HepG2 (cell line): Measurements from ENCODE around the gene DNM3. TPM values are rescaled to one million over a fixed set of nuclear protein-coding genes. Genes with fewer than 3 reads are reported as not detected.
"Not testable (repeated sequence)": the region's sequence is repeated elsewhere in the genome, so short reads cannot be mapped to it uniquely, and the experiment has no call there.

Source experiments
- ATAC-seq: fragments of 200-7000 bp; cut with Tn5 transposase; 3 replicates; pipeline ENCODE4 v1.9.1; 2020; ENCODE audit warnings: mild to moderate bottlenecking, moderate library complexity
- BruUV-seq: library from RNA; stranded (reverse); fragments of 400-500 nt; replicated peaks from 2 replicates; lab custom pipeline; 2021; lab: Mats Ljungman, UMichigan
- CTCF ChIA-PET: fragments of 300-600 bp; formaldehyde crosslinking; extraction: SDS; loops from one replicate; lab custom pipeline; 2021; ENCODE audit warnings: low total read pairs, inconsistent platforms, low intra/inter-chr PET ratio; lab: Yijun Ruan, JAX
- POLR2A ChIA-PET: fragments of 350-600 bp; sonication (Branson Sonifier 250); formaldehyde crosslinking; loops from one replicate; lab custom pipeline; 2020; ENCODE audit warnings: antibody characterized with exemption, inconsistent platforms; lab: Yijun Ruan, JAX
- DNase-seq: peaks from one replicate; pipeline ENCODE4 v3.0.0-alpha.2; 2015; ENCODE audit warnings: low spot score
- FAIRE-seq: peaks from 3 replicates; lab custom pipeline; 2011; peaks lifted over from hg19 to GRCh38; lab: Jason Lieb, UNC
- H2AFZ ChIP-seq: one replicate; pipeline ENCODE4 v1.6.1; 2011; ENCODE audit warnings: low read length, inconsistent platforms
- H3K27ac ChIP-seq: fragments of 300-600 bp; 3 replicates; pipeline ENCODE4 v1.8.0; 2011; ENCODE audit warnings: mixed run types, mild to moderate bottlenecking, mixed read lengths, low read length, inconsistent platforms; ENCODE audit not compliant: insufficient read depth; ENCODE audit errors: extremely low read length
- H3K27me3 ChIP-seq, 2 experiments: fragments of 200-600 bp in 1 of 2; 2 replicates in 1 of 2; 3 replicates in 1 of 2; pipeline versions ENCODE4 v1.6.0 to v1.8.0; 2011; ENCODE audit warnings: low read length in 2 of 2, mild to moderate bottlenecking in 2 of 2, moderate library complexity in 2 of 2, inconsistent platforms in 1 of 2; ENCODE audit not compliant: insufficient read depth in 2 of 2, control insufficient read depth in 1 of 2
- H3K36me3 ChIP-seq, 2 experiments: fragments of 200-600 bp in 1 of 2; replicated peaks in 1 of 2; 2 replicates in 1 of 2; 3 replicates in 1 of 2; pipeline versions ENCODE4 v1.5.1 to v1.8.0; 2011; ENCODE audit warnings: low read length in 2 of 2, inconsistent platforms in 1 of 2; ENCODE audit not compliant: insufficient read depth in 2 of 2, control insufficient read depth in 1 of 2
- H3K4me1 ChIP-seq: 2 replicates; pipeline ENCODE4 v1.5.1; 2012; ENCODE audit warnings: low read length, inconsistent platforms; ENCODE audit not compliant: insufficient read depth
- H3K4me2 ChIP-seq: 2 replicates; pipeline ENCODE4 v1.6.0; 2011; ENCODE audit warnings: low read depth, low read length, inconsistent platforms
- H3K4me3 ChIP-seq, 3 experiments: fragments of 200-600 bp in 1 of 3; sonication (generic), shearing (Covaris generic) in 1 of 3; replicated peaks in 1 of 3; 2 replicates each; pipeline ENCODE4 v1.5.1; 2011 to 2016; ENCODE audit warnings: low read length in 3 of 3, inconsistent platforms in 2 of 3, low read depth in 2 of 3, mild to moderate bottlenecking in 2 of 3, control low read depth in 1 of 3, mixed read lengths in 1 of 3; ENCODE audit not compliant: insufficient read depth in 1 of 3
- H3K79me2 ChIP-seq: one replicate; pipeline ENCODE4 v1.6.1; 2011; ENCODE audit warnings: low read length, inconsistent platforms; ENCODE audit not compliant: insufficient read depth
- H3K9ac ChIP-seq: 2 replicates; pipeline ENCODE4 v1.6.0; 2011; ENCODE audit warnings: mild to moderate bottlenecking, low read depth, low read length, inconsistent platforms; ENCODE audit not compliant: insufficient read depth
- H3K9me3 ChIP-seq: 2 replicates; pipeline ENCODE4 v1.5.1; 2012; ENCODE audit warnings: mild to moderate bottlenecking, low read length
- H4K20me1 ChIP-seq: 2 replicates; pipeline ENCODE4 v1.6.0; 2011; ENCODE audit warnings: inconsistent platforms, mild to moderate bottlenecking, low read length, moderate library complexity; ENCODE audit not compliant: insufficient read depth
- BCL6 ChIP-seq: IDR thresholded peaks from 2 replicates; pipeline ENCODE4 v1.6.1; 2016; ENCODE audit warnings: missing genetic modification reagents, missing compliant biosample characterization
- MAFK ChIP-seq, 2 experiments: IDR thresholded peaks in 1 of 2; conservative IDR thresholded peaks in 1 of 2; 2 replicates each; pipeline ENCODE4 v1.6.1; 2011; ENCODE audit warnings: improper control_type of control experiment in 2 of 2, low read length in 2 of 2
- NFKB2 ChIP-seq: sonication (generic); formaldehyde crosslinking; IDR thresholded peaks from 2 replicates; pipeline ENCODE4 v1.4.0; 2020; ENCODE audit warnings: missing genetic modification reagents, borderline replicate concordance
- RBFOX2 ChIP-seq: fragments of 200-400 bp; formaldehyde crosslinking; IDR thresholded peaks from 2 replicates; pipeline ENCODE4 v1.6.1; 2017; ENCODE audit warnings: low read depth, mild to moderate bottlenecking, low read length
- SAFB2 ChIP-seq: sonication (generic); formaldehyde crosslinking; IDR thresholded peaks from 2 replicates; pipeline ENCODE4 v1.5.1; 2020; ENCODE audit warnings: missing genetic modification reagents, low read depth, mild to moderate bottlenecking, borderline replicate concordance
- SRF ChIP-seq: IDR thresholded peaks from 2 replicates; pipeline ENCODE4 v1.6.1; 2011; ENCODE audit warnings: mild to moderate bottlenecking, low read depth, low read length, moderate library complexity
- ZNF331 ChIP-seq: sonication (generic); formaldehyde crosslinking; IDR thresholded peaks from 2 replicates; pipeline ENCODE4 v1.4.0; 2020; ENCODE audit warnings: missing genetic modification reagents
- ZNF639 ChIP-seq: conservative IDR thresholded peaks from 2 replicates; pipeline ENCODE4 v1.6.1; 2018; ENCODE audit warnings: missing genetic modification reagents
- WGBS: methylation state at CpG from one replicate; pipeline ENCODE4 v1.1.6; 2017; ENCODE audit warnings: low lambda C conversion rate; 5-methylcytosine and 5-hydroxymethylcytosine counted together
- in situ Hi-C: cut with HindIII; loops from 2 replicates; pipeline ENCODE4 v1.10.0; 2017; ENCODE audit warnings: low pct_unique_long_range_greater_than_20kb; ENCODE audit not compliant: extremely low pct_ligation_motif_present
- intact Hi-C: fragments of 100-400 bp; cut with micrococcal nuclease; formaldehyde crosslinking; loops from one replicate; pipeline ENCODE4 v1.10.0; 2022; ENCODE audit not compliant: unreplicated experiment
- polyA plus RNA-seq, 8 experiments: library from polyadenylated mRNA; depleted of rRNA in 3 of 8; stranded (reverse) in 7 of 8; unstranded in 1 of 8; fragments of >200 nt; fragmentation: Illumina TruSeq in 4 of 8; extraction: Trizol in 4 of 8; gene quantifications; 2 replicates each; pipeline versions ENCODE4 v1.2.1 to v1.2.3, GENCODE V29; 2011 to 2016; ENCODE audit warnings: low read depth in 4 of 8, missing spikeins in 1 of 8, mixed read lengths in 1 of 8; ENCODE audit not compliant: insufficient read depth in 1 of 8
- total RNA-seq, 5 experiments: library from RNA; depleted of rRNA; stranded (reverse); fragments of >200 nt; fragmentation: Illumina TruSeq; extraction: Trizol; gene quantifications; 2 replicates each; pipeline ENCODE4 v1.2.3, GENCODE V29; 2016; ENCODE audit warnings: low read depth in 1 of 5

The DNM3 gene
- total and polyA plus RNA-seq, 2 of the 13 experiments (the other 11 are each of a cell fraction or from before 2014, with no cell fraction given): 0.05 TPM; not detected in 1

DNA sequence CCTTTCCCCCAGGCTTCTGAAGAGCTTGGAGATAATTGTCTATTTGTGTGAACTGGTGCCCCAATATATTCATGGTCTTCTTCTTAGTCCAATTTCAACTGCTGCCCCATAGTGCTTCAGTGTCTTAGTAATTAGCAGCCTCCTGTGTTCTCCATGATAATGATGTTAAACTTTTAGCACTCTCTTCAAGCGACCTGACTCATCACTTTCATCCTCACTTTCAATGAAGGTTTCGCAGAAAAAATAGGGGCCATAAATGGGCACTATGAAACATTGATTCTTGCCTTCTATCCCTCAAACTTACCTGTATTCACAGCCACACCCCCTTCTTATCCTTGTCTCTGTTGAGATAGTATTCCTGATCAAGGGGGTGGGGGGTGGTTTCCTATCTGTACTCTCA, 210.6 kb downstream of the DNM3 start:
- no TSS peak for BruUV-seq
- POLR2A ChIA-PET: no interaction called here
- 21% methylated on average over 2 of the region's 2 CpGs for WGBS

GRCh38 chr1:172054172-172054571, 212.9 kb downstream of the DNM3 start:
- no peak for FAIRE-seq
- Histone ChIP-seq H3K9ac (no peak overlapping the region), H3K9me3 (no peaks in the 10 kb centered on the region), H3K27ac (no peak overlapping the region), H3K36me3 (no peaks in the 10 kb centered on the region), H2AFZ (no peak overlapping the region), H3K4me3 (no peak overlapping the region), H3K79me2 (no peaks in the 10 kb centered on the region), H3K27me3 (no peaks in the 10 kb centered on the region)
- no peak for DNase-seq
- ATAC-seq: no peak
- intact Hi-C loops: no loop called here
- in situ Hi-C loops: no loop called here
- 2% methylated on average over 1 of the region's 1 CpG for WGBS
- TF ChIP-seq BCL6 (CRISPR knock-in tag) (no peak), ZNF331 (CRISPR knock-in tag) (no peak), ZNF639 (no peak), SAFB2 (no peak), NFKB2 (CRISPR knock-in tag) (no peak)
- TF ChIP-seq, all 625 proteins: peak for 0
- Histone ChIP-seq H3K4me1 (no peaks in the 10 kb centered on the region), H4K20me1 (no peaks in the 10 kb centered on the region), H3K4me2 (no peak overlapping the region)
- CTCF ChIA-PET: no interaction called here
- POLR2A ChIA-PET: no interaction called here
- no TSS peak for BruUV-seq

More for the DNA sequence above, 210.6 kb downstream of the DNM3 start:
- no peaks in the 10 kb centered on the region for H3K4me1 ChIP-seq
- H3K9ac ChIP-seq: no peak overlapping the region
- H3K27me3 ChIP-seq: no peaks in the 10 kb centered on the region
- H3K79me2 ChIP-seq: no peaks in the 10 kb centered on the region
- H3K9me3 ChIP-seq: no peaks in the 10 kb centered on the region
- H3K27ac ChIP-seq: no peak overlapping the region
- H2AFZ ChIP-seq: no peak overlapping the region
- TF ChIP-seq RBFOX2 (no peak), SRF (no peak), MAFK (conservative IDR thresholded peaks at IDR 0.05 in 1 of 2, IDR thresholded peaks at IDR 0.05 in 1 of 2; ENCODE audit: low read length in 2 of 2) (peak; percentile 22 to 45; a peak in 1 of 4 replicates)
- TF ChIP-seq, all 625 proteins: peak for 1
- ATAC-seq (no peak), FAIRE-seq (no peak), DNase-seq (no peak)
- Histone ChIP-seq H3K4me2 (no peak overlapping the region), H3K36me3 (no peaks in the 10 kb centered on the region), H4K20me1 (no peaks in the 10 kb centered on the region), H3K4me3 (no peak overlapping the region)
- CTCF ChIA-PET: no interaction called here
- intact Hi-C loops (no loop called here), in situ Hi-C loops (no loop called here)

DNA sequence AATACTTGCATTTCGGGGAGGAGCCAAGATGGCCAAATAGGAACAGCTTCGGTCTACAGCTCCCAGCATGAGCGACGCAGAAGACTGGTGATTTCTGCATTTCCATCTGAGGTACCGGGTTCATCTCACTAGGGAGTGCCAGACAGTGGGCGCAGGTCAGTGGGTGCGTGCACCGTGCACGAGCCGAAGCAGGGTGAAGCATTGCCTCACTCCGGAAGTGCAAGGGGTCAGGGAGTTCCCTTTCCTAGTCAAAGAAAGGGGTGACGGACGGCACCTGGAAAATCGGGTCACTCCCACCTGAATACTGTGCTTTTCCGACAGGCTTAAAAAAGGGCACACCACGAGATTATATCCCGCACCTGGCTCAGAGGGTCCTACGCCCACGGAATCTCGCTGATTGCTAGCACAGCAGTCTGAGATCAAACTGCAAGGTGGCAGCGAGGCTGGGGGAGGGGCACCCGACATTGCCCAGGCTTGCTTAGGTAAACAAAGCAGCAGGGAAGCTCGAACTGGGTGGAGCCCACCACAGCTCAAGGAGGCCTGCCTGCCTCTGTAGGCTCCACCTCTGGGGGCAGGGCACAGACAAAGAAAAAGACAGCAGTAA, 214.6 kb downstream of the DNM3 start:
- intact Hi-C loops, FAIRE-seq, CTCF ChIA-PET, H3K79me2 ChIP-seq, H4K20me1 ChIP-seq, ATAC-seq, DNase-seq, H3K4me2 ChIP-seq, POLR2A ChIA-PET, H3K27ac ChIP-seq, H3K4me1 ChIP-seq, BruUV-seq, in situ Hi-C loops, H3K9me3 ChIP-seq, H3K9ac ChIP-seq, H3K4me3 ChIP-seq, H3K27me3 ChIP-seq, H2AFZ ChIP-seq, H3K36me3 ChIP-seq: not testable (repeated sequence)
- 48% methylated on average over 11 of the region's 23 CpGs for WGBS
